ENCODE results near the gene ATP2A3.

- TF ChIP-seq CTCF (conservative IDR thresholded peaks at IDR 0.05; ENCODE audit: low read length) (no peak), EZH2phosphoT487 (IDR thresholded peaks at IDR 0.05; ENCODE audit: borderline replicate concordance) (no peak)
These were observed 46.8 kb downstream of the ATP2A3 start for GRCh38 chr17:3917391-3917931.
